ENCODE measurements around the gene CEND1. TPM values are rescaled to one million over a fixed set of nuclear protein-coding genes. Genes with fewer than 3 reads are reported as not detected.

Gene CEND1
- total RNA-seq, 1 experiment from 2014 or later: 0.81 TPM

DNA sequence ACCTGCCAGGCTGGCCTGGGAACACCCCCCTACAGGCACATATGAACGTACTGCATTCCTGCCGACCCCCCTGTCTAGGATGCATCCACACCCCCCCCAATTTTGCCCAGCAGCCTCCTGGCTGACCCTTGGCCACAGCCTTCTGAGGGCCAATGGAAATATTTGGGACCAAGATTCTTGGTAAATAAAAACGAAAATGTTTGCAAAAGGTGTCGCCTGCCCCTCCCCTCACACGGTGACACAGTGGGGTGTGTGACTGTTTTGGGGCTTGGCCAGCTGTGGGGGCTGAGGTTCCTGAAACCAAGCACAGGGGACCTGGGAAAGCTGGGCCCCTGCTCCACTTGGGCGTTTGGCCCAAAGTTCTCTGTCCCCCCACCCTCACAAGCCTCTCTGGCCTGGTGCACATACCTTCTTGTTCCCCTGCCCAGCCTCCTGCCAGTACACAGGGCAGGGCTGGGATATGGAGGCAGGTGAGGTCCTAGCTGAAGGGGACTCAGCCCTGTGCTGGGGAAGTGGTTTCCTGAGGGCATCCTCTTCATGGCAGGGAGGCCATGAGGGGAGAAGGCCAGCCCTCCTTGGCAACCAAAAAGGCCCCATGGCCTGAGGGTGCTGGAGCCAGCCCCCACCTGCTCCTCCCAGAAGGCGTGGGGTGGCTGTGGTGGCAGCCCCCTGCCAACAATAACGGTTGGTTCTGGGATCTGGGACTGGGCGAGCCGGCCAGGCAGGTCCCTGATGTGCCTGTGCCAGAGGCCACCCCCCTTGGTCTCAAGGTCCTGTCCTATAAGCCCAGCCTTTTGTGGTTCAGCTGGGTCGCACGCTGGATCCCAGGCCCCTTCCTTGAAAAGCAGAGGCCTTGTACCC lies 35.7 kb upstream of the CEND1 start:
- Histone ChIP-seq H3K79me1 (ENCODE audit: insufficient read depth, low read depth, low read length, poor library complexity, severe bottlenecking) (no peaks in the 10 kb centered on the region), H2BK120ac (ENCODE audit: low read depth, low read length, poor library complexity, severe bottlenecking) (no peak overlapping the region), H3K56ac (ENCODE audit: insufficient read length, low read depth, low read length) (no peak overlapping the region), H3K23me2 (ENCODE audit: insufficient read length, low read depth, low read length, poor library complexity, severe bottlenecking) (peaks cover 21% of the 10 kb centered on the region), H4K20me1 (ENCODE audit: control insufficient read depth, insufficient read depth, insufficient read length) (no peaks in the 10 kb centered on the region), H3K4me1 (ENCODE audit: insufficient read depth, low read length) (no peaks in the 10 kb centered on the region; the same call in 1 of the 2 replicates), H2BK15ac (ENCODE audit: low read depth, low read length) (no peak overlapping the region), H3K4ac (ENCODE audit: low read depth, low read length) (no peak overlapping the region), H3K27ac (ENCODE audit: insufficient read length, low read depth, low read length) (no peak overlapping the region), H2BK20ac (ENCODE audit: low read depth, low read length, poor library complexity, severe bottlenecking) (no peak overlapping the region), H2AK5ac (ENCODE audit: insufficient read length, low read length) (no peak overlapping the region), H2BK12ac (ENCODE audit: insufficient read length, low read depth, low read length) (no peak overlapping the region), H3K79me2 (ENCODE audit: insufficient read depth, low read length) (no peaks in the 10 kb centered on the region), H3K14ac (ENCODE audit: insufficient read depth, low read length) (no peak overlapping the region), H3K4me2 (ENCODE audit: insufficient read depth, insufficient read length, low read length) (no peak overlapping the region), H2AFZ (ENCODE audit: low read length) (no peak overlapping the region), H3K18ac (ENCODE audit: insufficient read length, low read depth, low read length) (no peak overlapping the region), H3K9ac (ENCODE audit: extremely low read depth, insufficient read length, low read length) (no peak overlapping the region), H3K9me3 (ENCODE audit: control insufficient read depth, low read depth, low read length) (no peaks in the 10 kb centered on the region), H4K5ac (ENCODE audit: insufficient read length, low read depth, low read length) (no peak overlapping the region), H2BK5ac (ENCODE audit: insufficient read length, low read length) (no peak overlapping the region), H3K23ac (ENCODE audit: insufficient read length, low read depth, low read length) (no peak overlapping the region), H3K27me3 (ENCODE audit: insufficient read depth, low read length) (peaks cover under 1% of the 10 kb centered on the region; the same call in 1 of the 2 replicates), H3T11ph (ENCODE audit: low read length) (no peak overlapping the region), H4K8ac (replicated peaks; ENCODE audit: insufficient read length, low read depth, low read length) (no peak overlapping the region), H4K91ac (ENCODE audit: insufficient read length, low read depth, low read length) (no peak overlapping the region)
- Mint-ChIP-seq H3K4me1 (peaks cover 23 to 31% of the 10 kb centered on the region in 2 experiments), H3K27ac (no peak overlapping the region), H3K9me3 (no peaks in the 10 kb centered on the region; a peak in 1 of 5 replicates), H3K36me3 (ENCODE audit: insufficient read depth in 1 of 3, low read depth in 3 of 3) (peaks cover 0 to 26% (median 13%) of the 10 kb centered on the region in 3 experiments), H3K27me3 (ENCODE audit: low read depth) (peaks cover 21% of the 10 kb centered on the region), H3K4me3 (no peak overlapping the region; a peak in 1 of 5 replicates)
- WGBS (ENCODE audit: extremely low coverage, insufficient read length, low lambda C conversion rate): no CpG with 5 or more reads among the region's 12 CpGs
- DNase-seq: no peak
- TF ChIP-seq CTCF (conservative IDR thresholded peaks at IDR 0.05): no peak

Measured in H9 (cell line).